Brain pericyte (primary cell): Measurements from ENCODE around the gene IL23R.

ENCODE experiments used
- DNase-seq: peaks from one replicate; pipeline ENCODE4 v3.0.0-alpha.2; 2012; ENCODE audit warnings: low read depth, low spot score

Gene IL23R

DNA sequence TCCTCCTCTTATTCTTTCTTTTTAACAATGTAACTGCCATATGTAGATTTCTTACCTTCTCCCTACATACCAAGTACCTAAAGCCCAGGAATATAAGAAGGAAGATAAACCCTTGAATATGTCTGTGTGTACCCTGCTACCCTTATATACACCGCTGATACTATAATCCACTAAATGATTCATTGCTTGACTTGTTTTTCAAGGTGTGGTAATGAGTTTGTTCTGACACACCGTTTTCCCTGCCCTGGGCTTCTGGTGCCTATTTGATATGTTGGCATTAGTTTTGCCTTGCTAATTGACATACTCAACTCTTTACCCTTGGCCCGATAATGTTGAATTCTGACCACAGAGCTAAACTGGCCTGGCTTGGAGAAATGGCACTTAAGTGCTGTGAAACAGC, 64.3 kb downstream of the IL23R start:
- DNase-seq: no peak

- DNase-seq: no peak
Measured at GRCh38 chr1:67236277-67236676, 70.0 kb downstream of the IL23R start.

GRCh38 chr1:67239738-67240137, 73.5 kb downstream of the IL23R start:
- no peak for DNase-seq

GRCh38 chr1:67241200-67241746, 75.0 kb downstream of the IL23R start:
- no peak for DNase-seq

GRCh38 chr1:67242016-67242415, 75.8 kb downstream of the IL23R start:
- no peak for DNase-seq

DNA sequence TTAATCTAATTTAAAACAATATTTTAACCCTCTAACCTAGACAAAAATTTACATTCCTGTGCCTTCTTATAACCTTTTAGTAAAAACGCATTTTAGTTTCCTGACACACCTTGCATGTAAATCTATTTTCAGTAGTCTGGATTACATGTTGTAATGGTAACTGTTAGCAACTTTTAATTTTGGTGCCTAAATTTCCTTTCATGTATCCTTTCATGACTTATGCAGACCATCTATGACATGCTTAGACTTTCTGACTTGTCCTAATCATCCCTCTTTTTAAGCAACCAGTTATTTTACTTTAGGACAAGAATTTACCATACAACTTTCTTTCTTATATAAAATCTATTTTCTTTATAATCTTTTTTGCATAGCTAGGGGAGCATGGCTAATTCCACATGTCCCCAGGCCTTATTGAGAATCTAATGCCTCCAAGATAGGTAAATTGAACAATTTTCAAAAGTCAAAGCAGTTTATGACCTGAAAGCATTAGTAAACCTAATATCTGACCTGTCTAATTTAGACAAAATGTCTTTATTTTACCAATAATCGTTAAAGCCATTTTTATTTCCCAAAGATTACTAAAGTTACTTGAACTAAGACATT, 83.9 kb downstream of the IL23R start:
- DNase-seq: no peak

DNA sequence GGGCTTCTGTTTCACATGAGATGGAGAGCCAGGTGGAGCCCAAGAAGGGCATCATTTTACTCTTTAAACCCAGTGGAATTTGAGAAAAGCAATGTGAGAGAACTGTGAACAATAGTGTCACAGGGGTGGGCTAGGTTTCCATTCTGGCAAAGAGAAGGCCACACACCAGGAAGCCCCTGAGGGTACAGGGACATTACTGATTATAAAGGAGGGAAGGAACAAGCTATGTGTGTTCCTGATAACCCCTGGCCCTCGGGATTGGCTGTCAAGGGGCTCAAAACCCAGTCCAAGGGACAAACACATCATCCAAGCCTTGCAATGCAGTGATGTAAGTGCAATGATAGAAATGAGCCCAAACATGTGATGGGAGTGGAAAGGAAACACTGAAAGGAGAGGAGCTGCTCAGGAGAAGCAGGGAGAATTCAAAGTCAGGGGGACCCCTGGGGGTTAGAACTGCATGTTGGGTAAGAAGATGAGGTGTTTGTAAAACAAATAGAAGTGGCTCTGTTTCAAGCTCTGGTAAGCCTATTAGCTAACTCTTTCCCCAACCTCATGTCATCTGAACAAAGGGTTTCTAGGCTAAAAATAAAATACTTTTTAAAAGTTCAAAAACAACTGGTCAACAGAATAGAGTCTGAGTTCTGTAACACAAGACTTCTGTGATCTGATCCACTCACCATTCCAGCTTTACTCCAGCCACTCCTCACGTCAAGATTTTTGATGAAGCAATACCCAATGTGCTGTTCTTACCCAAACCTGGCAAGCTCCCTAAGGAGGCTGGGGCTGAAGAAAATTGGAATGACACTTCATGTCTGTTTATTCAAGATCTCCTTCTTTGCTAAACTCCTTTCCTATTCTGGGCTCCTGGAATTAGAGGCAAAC, 90.3 kb downstream of the IL23R start:
- DNase-seq: no peak

GRCh38 chr1:67257173-67257535, 90.9 kb downstream of the IL23R start:
- no peak for DNase-seq

GRCh38 chr1:67261680-67262079, 95.4 kb downstream of the IL23R start:
- no peak for DNase-seq

- DNase-seq: no peak
Measured at GRCh38 chr1:67262735-67263134, 96.5 kb downstream of the IL23R start.

- no peak for DNase-seq
Measured at GRCh38 chr1:67264152-67264551, 97.9 kb downstream of the IL23R start.

- DNase-seq: no peak
Measured at GRCh38 chr1:67264899-67265298, 98.6 kb downstream of the IL23R start.

GRCh38 chr1:67269061-67269460, 102.8 kb downstream of the IL23R start:
- no peak for DNase-seq

DNA sequence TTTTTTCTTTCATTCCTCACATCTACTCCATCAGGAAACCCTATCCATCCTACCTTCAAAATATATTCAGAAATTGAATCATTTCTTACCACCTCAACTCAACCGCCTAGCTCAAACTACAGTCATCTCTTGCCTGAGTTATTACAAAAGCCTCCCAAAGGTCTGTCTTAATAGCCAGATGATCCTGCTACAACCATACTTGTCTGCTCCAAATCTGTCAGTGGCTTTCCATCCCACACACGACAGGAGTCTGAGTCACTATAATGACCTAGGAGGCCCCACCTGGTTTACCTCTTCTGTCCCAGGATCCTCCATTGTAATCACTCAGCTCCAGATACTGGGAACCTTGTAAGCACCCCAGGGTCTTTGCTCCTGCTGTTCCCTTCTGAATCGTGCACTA, 104.3 kb downstream of the IL23R start:
- DNase-seq: no peak

DNA sequence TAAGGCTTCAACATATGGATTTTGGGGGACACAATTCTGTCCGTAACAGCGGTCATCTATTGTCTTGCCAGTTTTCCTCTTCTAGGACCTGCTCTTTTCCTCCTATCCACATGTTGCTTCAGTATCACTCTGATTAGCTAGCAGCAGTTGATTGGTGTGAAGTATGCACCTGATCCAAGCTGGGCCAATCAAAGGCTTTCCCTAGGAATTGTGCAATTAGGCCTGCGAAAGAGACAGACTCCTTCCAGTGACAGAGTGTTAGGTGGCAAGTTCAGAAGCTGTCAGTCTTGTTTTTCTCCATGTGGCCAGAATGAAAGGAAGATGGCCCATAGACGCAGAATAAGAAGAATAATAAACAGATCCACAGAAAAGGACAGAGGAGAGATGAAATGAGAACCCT, 107.3 kb downstream of the IL23R start:
- no peak for DNase-seq

GRCh38 chr1:67274623-67275325, 108.5 kb downstream of the IL23R start:
- no peak for DNase-seq

DNA sequence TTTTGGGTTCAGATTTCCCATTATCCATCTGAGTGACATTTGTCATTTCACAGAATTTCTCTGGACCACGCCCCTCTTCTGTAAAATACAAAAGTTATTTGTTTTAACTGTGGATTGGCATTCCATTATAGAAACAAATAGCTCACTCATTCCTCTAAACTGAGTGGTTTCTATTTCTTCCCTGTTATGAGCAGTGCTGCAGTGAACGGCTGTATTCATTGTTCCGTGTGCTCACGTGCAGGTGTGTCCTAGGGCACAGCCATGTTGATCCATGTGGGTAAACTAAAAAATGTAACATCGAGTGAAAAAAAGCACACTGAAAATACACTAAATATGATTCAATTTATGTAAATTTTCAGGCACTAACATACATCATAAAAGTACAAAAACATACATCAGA, 114.4 kb downstream of the IL23R start:
- no peak for DNase-seq

- no peak for DNase-seq
Measured at GRCh38 chr1:67281244-67281643, 115.0 kb downstream of the IL23R start.

DNA sequence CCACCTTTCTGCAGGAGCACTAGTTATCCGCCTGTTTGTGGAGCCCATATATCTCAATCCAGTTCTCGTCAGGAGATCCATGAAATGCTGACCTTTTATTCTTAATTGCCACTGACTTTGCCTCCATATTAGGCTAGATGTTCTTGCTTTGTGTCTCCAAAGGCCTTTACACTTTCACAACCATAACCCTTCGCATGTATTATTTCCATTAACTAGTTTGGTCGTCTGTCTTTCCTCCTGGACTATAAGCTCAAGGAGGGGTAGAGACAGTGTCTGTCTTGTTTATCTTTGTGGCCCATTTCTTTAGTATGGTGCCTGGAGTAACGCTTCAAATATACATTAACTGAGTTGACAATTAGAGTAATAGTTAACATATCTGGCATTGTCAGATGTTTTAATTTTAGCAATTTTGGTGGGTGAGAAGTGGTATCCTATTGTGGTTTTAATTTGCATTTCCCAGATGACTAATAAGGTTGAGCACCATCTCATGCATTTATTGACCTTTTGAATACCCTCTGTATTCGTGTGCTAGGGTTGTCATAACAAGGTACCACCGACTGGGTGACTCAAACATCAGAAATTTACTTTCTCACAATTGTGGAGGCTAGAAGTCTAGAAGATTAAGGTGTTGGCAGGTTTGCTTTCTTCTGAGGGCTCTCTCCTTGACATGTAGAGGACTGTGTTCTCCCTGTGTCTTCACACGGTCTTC, 119.7 kb downstream of the IL23R start:
- DNase-seq: no peak

DNA sequence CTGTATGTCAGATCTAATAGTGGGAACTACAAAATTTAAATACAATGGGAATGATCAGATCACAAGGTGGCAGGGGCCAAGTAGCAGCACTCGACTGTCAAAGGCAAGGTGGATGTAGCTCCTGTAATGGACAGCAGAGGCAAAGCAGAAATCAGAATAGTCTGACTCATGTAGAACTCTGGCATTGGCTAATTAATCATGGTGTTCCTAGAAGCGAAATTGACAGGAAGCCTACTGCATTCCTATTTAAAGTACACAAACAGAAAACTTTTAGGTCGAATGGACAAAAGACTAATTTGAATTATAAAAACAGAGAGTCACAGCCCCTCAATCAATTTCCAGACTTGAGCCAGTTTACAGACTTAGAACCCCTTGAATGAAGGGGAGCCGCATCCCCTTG, 124.0 kb downstream of the IL23R start:
- no peak for DNase-seq

GRCh38 chr1:67294836-67295617, 128.8 kb downstream of the IL23R start:
- no peak for DNase-seq
